HepG2 (cell line): ENCODE data around the gene SALL4. TPM values are rescaled to one million over a fixed set of nuclear protein-coding genes. Genes with fewer than 3 reads are reported as not detected.

Experiments
- ARID3A ChIP-seq: IDR thresholded peaks from 2 replicates; pipeline ENCODE4 v1.6.1; 2012; ENCODE audit warnings: low read depth, low read length, improper control_type of control experiment
- FOXM1 ChIP-seq: sonication (generic); formaldehyde crosslinking; IDR thresholded peaks from 2 replicates; pipeline ENCODE4 v1.5.0; 2020; ENCODE audit warnings: missing genetic modification reagents
- IRX3 ChIP-seq: sonication (generic); formaldehyde crosslinking; IDR thresholded peaks from 2 replicates; pipeline ENCODE4 v1.8.1; 2023; ENCODE audit warnings: mild to moderate bottlenecking, low read depth, missing genetic modification reagents, borderline replicate concordance
- MXD4 ChIP-seq: IDR thresholded peaks from 2 replicates; pipeline ENCODE4 v1.6.1; 2016; ENCODE audit warnings: mild to moderate bottlenecking, missing biosample characterization, missing genetic modification reagents
- SP140L ChIP-seq: sonication (generic); formaldehyde crosslinking; IDR thresholded peaks from 2 replicates; pipeline ENCODE4 v1.4.0; 2020; ENCODE audit warnings: missing genetic modification reagents, borderline replicate concordance
- SPEN ChIP-seq: sonication (generic); formaldehyde crosslinking; IDR thresholded peaks from 2 replicates; pipeline ENCODE4 v1.5.1; 2020; ENCODE audit warnings: low read depth, mild to moderate bottlenecking, missing genetic modification reagents
- ZBTB46 ChIP-seq: sonication (generic); formaldehyde crosslinking; IDR thresholded peaks from 2 replicates; pipeline ENCODE4 v1.4.0; 2020; ENCODE audit warnings: mild to moderate bottlenecking, missing genetic modification reagents, borderline replicate concordance
- ZNF180 ChIP-seq: sonication (generic); formaldehyde crosslinking; IDR thresholded peaks from 2 replicates; pipeline ENCODE4 v1.4.0; 2020; ENCODE audit warnings: low read depth, missing genetic modification reagents, borderline replicate concordance
- ZNF335 ChIP-seq: sonication (generic); formaldehyde crosslinking; IDR thresholded peaks from 2 replicates; pipeline ENCODE4 v1.4.0; 2020; ENCODE audit warnings: missing genetic modification reagents
- ZNF431 ChIP-seq: sonication (generic); formaldehyde crosslinking; IDR thresholded peaks from 2 replicates; pipeline ENCODE4 v1.9.0; 2022; ENCODE audit warnings: missing genetic modification reagents, low read depth, mild to moderate bottlenecking, borderline replicate concordance
- polyA plus RNA-seq, 8 experiments: library from polyadenylated mRNA; depleted of rRNA in 3 of 8; stranded (reverse) in 7 of 8; unstranded in 1 of 8; fragments of >200 nt; fragmentation: Illumina TruSeq in 4 of 8; extraction: Trizol in 4 of 8; gene quantifications; 2 replicates each; pipeline versions ENCODE4 v1.2.1 to v1.2.3, GENCODE V29; 2011 to 2016; ENCODE audit warnings: low read depth in 4 of 8, missing spikeins in 1 of 8, mixed read lengths in 1 of 8; ENCODE audit not compliant: insufficient read depth in 1 of 8
- total RNA-seq, 5 experiments: library from RNA; depleted of rRNA; stranded (reverse); fragments of >200 nt; fragmentation: Illumina TruSeq; extraction: Trizol; gene quantifications; 2 replicates each; pipeline ENCODE4 v1.2.3, GENCODE V29; 2016; ENCODE audit warnings: low read depth in 1 of 5
- TF ChIP-seq, protein P1 (sequence below): conservative IDR thresholded peaks from 2 replicates; pipeline ENCODE4 v1.6.1; 2018; ENCODE audit warnings: missing genetic modification reagents
- TF ChIP-seq, protein P2 (sequence below): sonication (generic); formaldehyde crosslinking; IDR thresholded peaks from 2 replicates; pipeline ENCODE4 v1.5.0; 2020; ENCODE audit warnings: mild to moderate bottlenecking, missing genetic modification reagents, borderline replicate concordance

Gene SALL4
- total and polyA plus RNA-seq, 2 of the 13 experiments (the other 11 are each of a cell fraction or from before 2014, with no cell fraction given) = 0.33 to 1.8 TPM

- no peak for TF ChIP-seq MXD4 (CRISPR knock-in tag)
- TF ChIP-seq ZNF335 (CRISPR knock-in tag) = no peak
- TF ChIP-seq IRX3 (CRISPR knock-in tag) = no peak
- TF ChIP-seq FOXM1 (CRISPR knock-in tag) = no peak
- no peak for TF ChIP-seq SP140L
- TF ChIP-seq, protein P1, sequence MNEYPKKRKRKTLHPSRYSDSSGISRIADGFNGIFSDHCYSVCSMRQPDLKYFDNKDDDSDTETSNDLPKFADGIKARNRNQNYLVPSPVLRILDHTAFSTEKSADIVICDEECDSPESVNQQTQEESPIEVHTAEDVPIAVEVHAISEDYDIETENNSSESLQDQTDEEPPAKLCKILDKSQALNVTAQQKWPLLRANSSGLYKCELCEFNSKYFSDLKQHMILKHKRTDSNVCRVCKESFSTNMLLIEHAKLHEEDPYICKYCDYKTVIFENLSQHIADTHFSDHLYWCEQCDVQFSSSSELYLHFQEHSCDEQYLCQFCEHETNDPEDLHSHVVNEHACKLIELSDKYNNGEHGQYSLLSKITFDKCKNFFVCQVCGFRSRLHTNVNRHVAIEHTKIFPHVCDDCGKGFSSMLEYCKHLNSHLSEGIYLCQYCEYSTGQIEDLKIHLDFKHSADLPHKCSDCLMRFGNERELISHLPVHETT (CRISPR knock-in tag) = no peak
- TF ChIP-seq ZBTB46 (CRISPR knock-in tag) = no peak
- TF ChIP-seq SPEN (CRISPR knock-in tag) = 0 out of 2 replicates have a peak, but pooled peaks have one; percentile 35
- no peak for TF ChIP-seq ARID3A
- no peak for TF ChIP-seq ZNF431
- TF ChIP-seq, protein P2, sequence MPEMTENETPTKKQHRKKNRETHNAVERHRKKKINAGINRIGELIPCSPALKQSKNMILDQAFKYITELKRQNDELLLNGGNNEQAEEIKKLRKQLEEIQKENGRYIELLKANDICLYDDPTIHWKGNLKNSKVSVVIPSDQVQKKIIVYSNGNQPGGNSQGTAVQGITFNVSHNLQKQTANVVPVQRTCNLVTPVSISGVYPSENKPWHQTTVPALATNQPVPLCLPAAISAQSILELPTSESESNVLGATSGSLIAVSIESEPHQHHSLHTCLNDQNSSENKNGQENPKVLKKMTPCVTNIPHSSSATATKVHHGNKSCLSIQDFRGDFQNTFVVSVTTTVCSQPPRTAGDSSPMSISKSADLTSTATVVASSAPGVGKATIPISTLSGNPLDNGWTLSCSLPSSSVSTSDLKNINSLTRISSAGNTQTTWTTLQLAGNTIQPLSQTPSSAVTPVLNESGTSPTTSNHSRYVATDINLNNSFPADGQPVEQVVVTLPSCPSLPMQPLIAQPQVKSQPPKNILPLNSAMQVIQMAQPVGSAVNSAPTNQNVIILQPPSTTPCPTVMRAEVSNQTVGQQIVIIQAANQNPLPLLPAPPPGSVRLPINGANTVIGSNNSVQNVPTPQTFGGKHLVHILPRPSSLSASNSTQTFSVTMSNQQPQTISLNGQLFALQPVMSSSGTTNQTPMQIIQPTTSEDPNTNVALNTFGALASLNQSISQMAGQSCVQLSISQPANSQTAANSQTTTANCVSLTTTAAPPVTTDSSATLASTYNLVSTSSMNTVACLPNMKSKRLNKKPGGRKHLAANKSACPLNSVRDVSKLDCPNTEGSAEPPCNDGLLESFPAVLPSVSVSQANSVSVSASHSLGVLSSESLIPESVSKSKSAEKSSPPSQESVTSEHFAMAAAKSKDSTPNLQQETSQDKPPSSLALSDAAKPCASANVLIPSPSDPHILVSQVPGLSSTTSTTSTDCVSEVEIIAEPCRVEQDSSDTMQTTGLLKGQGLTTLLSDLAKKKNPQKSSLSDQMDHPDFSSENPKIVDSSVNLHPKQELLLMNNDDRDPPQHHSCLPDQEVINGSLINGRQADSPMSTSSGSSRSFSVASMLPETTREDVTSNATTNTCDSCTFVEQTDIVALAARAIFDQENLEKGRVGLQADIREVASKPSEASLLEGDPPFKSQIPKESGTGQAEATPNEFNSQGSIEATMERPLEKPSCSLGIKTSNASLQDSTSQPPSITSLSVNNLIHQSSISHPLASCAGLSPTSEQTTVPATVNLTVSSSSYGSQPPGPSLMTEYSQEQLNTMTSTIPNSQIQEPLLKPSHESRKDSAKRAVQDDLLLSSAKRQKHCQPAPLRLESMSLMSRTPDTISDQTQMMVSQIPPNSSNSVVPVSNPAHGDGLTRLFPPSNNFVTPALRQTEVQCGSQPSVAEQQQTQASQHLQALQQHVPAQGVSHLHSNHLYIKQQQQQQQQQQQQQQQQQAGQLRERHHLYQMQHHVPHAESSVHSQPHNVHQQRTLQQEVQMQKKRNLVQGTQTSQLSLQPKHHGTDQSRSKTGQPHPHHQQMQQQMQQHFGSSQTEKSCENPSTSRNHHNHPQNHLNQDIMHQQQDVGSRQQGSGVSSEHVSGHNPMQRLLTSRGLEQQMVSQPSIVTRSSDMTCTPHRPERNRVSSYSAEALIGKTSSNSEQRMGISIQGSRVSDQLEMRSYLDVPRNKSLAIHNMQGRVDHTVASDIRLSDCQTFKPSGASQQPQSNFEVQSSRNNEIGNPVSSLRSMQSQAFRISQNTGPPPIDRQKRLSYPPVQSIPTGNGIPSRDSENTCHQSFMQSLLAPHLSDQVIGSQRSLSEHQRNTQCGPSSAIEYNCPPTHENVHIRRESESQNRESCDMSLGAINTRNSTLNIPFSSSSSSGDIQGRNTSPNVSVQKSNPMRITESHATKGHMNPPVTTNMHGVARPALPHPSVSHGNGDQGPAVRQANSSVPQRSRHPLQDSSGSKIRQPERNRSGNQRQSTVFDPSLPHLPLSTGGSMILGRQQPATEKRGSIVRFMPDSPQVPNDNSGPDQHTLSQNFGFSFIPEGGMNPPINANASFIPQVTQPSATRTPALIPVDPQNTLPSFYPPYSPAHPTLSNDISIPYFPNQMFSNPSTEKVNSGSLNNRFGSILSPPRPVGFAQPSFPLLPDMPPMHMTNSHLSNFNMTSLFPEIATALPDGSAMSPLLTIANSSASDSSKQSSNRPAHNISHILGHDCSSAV = no peak
- TF ChIP-seq ZNF180 (CRISPR knock-in tag) = no peak
Observed at GRCh38 chr20:51801122-51801822, 1.0 kb downstream of the SALL4 start (continued).
